Stomach smooth muscle (tissue), 2 donors: ENCODE measurements around the gene SPTAN1.
"Not testable (repeated sequence)": the region's sequence is repeated elsewhere in the genome, so short reads cannot be mapped to it uniquely, and the experiment has no call there.

Experiments used
- H3K27ac ChIP-seq: one replicate; pipeline ENCODE4 v1.7.0; 2013; ENCODE audit warnings: mild to moderate bottlenecking, low read length, inconsistent platforms
- H3K27me3 ChIP-seq, 2 donors: one replicate each; pipeline ENCODE4 v1.7.0; 2013; ENCODE audit warnings: low read length in 2 of 2; ENCODE audit not compliant: insufficient read depth in 2 of 2, control insufficient read depth in 1 of 2
- H3K36me3 ChIP-seq, 2 donors: one replicate each; pipeline ENCODE4 v1.7.0; 2013; ENCODE audit warnings: low read length in 2 of 2; ENCODE audit not compliant: control insufficient read depth in 2 of 2, insufficient read depth in 2 of 2
- H3K4me1 ChIP-seq: one replicate; pipeline ENCODE4 v1.7.0; 2013; ENCODE audit warnings: low read length; ENCODE audit not compliant: control insufficient read depth, insufficient read depth
- H3K4me3 ChIP-seq, 2 donors: one replicate each; pipeline ENCODE4 v1.7.0; 2013; ENCODE audit warnings: low read length in 2 of 2
- H3K9ac ChIP-seq, 2 donors: one replicate each; pipeline ENCODE4 v1.7.0; 2013; ENCODE audit warnings: low read length in 2 of 2, mild to moderate bottlenecking in 1 of 2
- H3K9me3 ChIP-seq, 2 donors: one replicate each; pipeline ENCODE4 v1.7.0; 2013; ENCODE audit warnings: low read length in 2 of 2; ENCODE audit not compliant: control insufficient read depth in 2 of 2
- donor health status: healthy.
- donor health status: Pancreatic carcinoma.

Gene SPTAN1

GRCh38 chr9:128640603-128641002 lies 88.2 kb downstream of the SPTAN1 start:
- no peaks in the 10 kb centered on the region for H3K9me3 ChIP-seq
- no peak overlapping the region for H3K27ac ChIP-seq
- no peak overlapping the region for H3K9ac ChIP-seq
- no peak overlapping the region for H3K4me3 ChIP-seq
- no peaks in the 10 kb centered on the region for H3K27me3 ChIP-seq
- peaks cover 7% of the 10 kb centered on the region for H3K4me1 ChIP-seq
- H3K36me3 ChIP-seq, result peaks cover 3 to 4% of the 10 kb centered on the region in 2 donors

DNA sequence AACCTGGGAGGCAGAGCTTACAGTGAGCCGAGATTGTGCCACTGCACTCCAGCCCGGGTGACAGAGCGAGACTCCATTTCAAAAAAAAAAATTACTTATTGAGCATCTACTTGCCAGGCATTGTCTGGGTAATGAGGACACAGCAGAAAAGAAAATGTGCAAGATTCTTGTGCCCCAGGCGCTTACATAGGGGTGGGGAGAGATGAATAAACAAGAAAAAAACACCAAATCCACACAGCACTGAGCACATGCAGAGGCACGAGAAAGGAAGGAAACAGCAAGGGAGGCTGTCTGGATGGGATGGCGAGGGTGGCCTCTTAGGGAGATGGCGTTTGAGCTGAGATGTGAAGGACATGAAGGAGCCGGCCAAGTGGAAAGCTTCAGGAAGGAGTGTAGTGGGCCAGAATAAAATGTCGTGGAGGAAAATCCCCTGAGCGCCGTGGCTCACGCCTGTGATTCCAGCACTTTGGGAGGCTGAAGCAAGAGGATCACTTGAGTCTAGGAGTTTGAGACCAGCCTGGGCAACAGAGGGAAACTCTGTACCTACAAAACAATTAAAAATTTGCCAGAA lies 90.4 kb downstream of the SPTAN1 start:
- Histone ChIP-seq H3K4me3 (no peak overlapping the region), H3K27ac (no peak overlapping the region), H3K9ac (no peak overlapping the region), H3K27me3 (no peaks in the 10 kb centered on the region), H3K4me1 (peaks cover 2% of the 10 kb centered on the region), H3K9me3 (no peaks in the 10 kb centered on the region), H3K36me3 (peaks cover 0 to 4% of the 10 kb centered on the region in 2 donors)

- Histone ChIP-seq H3K4me3 (no peak overlapping the region), H3K9ac (no peak overlapping the region), H3K4me1 (peaks cover 2% of the 10 kb centered on the region), H3K9me3 (no peaks in the 10 kb centered on the region), H3K27ac (no peak overlapping the region), H3K36me3 (peaks cover 0 to 4% of the 10 kb centered on the region in 2 donors), H3K27me3 (no peaks in the 10 kb centered on the region)
Measured at GRCh38 chr9:128643519-128644300, 91.3 kb downstream of the SPTAN1 start.

- not testable (repeated sequence) for H3K9ac ChIP-seq, H3K4me3 ChIP-seq, H3K4me1 ChIP-seq, H3K27me3 ChIP-seq, H3K36me3 ChIP-seq, H3K9me3 ChIP-seq, H3K27ac ChIP-seq
Measured at GRCh38 chr9:128648206-128648605, 95.8 kb downstream of the SPTAN1 start.

GRCh38 chr9:128651798-128652197 lies 99.4 kb downstream of the SPTAN1 start:
- no peak overlapping the region for H3K4me3 ChIP-seq
- H3K27me3 ChIP-seq, result no peaks in the 10 kb centered on the region
- H3K27ac ChIP-seq, result no peak overlapping the region
- no peak overlapping the region for H3K9ac ChIP-seq
- peaks cover 3% of the 10 kb centered on the region for H3K4me1 ChIP-seq
- no peaks in the 10 kb centered on the region for H3K9me3 ChIP-seq
- H3K36me3 ChIP-seq, result no peaks in the 10 kb centered on the region

DNA sequence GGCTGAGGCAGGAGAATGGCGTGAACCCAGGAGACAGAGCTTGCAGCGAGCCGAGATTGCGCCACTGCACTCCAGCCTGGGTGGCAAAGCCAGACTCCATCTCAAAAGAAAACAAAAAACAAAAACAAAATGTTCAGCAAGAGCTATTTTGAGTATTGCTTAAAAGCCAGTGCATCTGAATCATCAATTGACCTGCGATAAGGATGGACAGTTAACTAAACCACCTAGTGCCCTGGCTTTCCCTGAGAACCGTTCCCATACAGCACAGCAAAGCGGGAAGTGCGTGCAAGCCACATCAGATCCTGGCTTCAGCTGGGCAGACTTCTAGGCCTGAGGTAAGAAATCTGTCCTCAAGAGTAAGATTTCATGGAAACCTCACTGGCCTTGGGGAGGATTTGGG lies 101.5 kb downstream of the SPTAN1 start:
- H3K27me3 ChIP-seq, result no peaks in the 10 kb centered on the region
- peaks cover 3% of the 10 kb centered on the region for H3K4me1 ChIP-seq
- H3K4me3 ChIP-seq, result no peak overlapping the region
- no peak overlapping the region for H3K27ac ChIP-seq
- H3K36me3 ChIP-seq, result no peaks in the 10 kb centered on the region
- H3K9ac ChIP-seq, result no peak overlapping the region
- H3K9me3 ChIP-seq, result no peaks in the 10 kb centered on the region

DNA sequence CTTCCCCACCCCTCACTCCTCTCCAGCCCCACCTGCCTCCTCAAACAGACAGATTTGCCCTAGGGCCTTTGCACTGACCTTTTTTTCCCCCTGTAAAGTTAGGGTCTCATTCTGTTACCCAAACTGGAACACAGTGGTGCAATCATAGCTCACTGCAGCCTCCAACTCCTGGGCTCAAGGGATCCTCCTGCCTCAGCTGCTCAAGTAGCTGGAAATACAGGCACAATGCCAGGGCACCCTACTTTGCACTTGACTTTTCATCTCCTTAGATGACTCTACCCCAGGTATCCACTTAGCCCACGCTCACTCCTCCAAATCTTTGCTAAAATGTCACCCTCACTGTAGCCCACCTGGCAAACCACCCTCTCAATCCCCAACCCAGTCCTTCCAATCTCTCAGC lies 102.1 kb downstream of the SPTAN1 start:
- Histone ChIP-seq H3K4me1 (peaks cover 3% of the 10 kb centered on the region), H3K4me3 (no peak overlapping the region), H3K27me3 (no peaks in the 10 kb centered on the region), H3K9ac (no peak overlapping the region), H3K36me3 (no peaks in the 10 kb centered on the region), H3K27ac (no peak overlapping the region), H3K9me3 (no peaks in the 10 kb centered on the region)

- H3K27me3 ChIP-seq, result no peaks in the 10 kb centered on the region
- H3K9me3 ChIP-seq, result no peaks in the 10 kb centered on the region
- H3K27ac ChIP-seq, result peak within 1 kb of the TSS; percentile 99
- peaks cover 3% of the 10 kb centered on the region for H3K4me1 ChIP-seq
- H3K9ac ChIP-seq, result peak within 1 kb of the TSS; percentile 76 to 98
- peak within 1 kb of the TSS; percentile 62 to 85 for H3K4me3 ChIP-seq
- H3K36me3 ChIP-seq, result no peaks in the 10 kb centered on the region
Measured at GRCh38 chr9:128656416-128657343, 104.3 kb downstream of the SPTAN1 start, which contains the start of gene DYNC2I2. DYNC2I2 (minus strand) TSS chr9:128656847; CDS start chr9:128656726, 121 bp downstream.

DNA sequence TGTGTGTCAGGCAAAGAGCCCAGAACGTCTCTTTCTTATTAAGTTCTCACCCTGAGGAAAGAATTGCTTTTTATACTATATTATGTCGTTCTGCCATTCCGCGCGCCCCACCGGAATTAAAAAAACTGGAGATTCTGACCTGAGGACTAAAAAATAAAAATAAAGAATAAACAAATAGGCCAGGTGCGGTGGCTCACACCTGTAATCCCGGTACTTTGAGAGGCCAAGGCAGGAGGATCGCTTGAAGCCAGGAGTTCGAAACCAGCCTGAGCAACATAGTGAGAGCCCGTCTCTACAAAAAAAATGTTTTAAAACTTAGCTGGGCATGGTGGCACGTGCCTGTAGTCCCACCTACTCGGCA lies 104.9 kb downstream of the SPTAN1 start:
- Histone ChIP-seq H3K4me1 (no peaks in the 10 kb centered on the region), H3K36me3 (no peaks in the 10 kb centered on the region), H3K27me3 (no peaks in the 10 kb centered on the region), H3K27ac (peak overlapping the region; percentile 99), H3K9ac (peak overlapping the region; percentile 76 to 98), H3K4me3 (peak overlapping the region in 1 of 2 donors; percentile 85), H3K9me3 (no peaks in the 10 kb centered on the region)

DNA sequence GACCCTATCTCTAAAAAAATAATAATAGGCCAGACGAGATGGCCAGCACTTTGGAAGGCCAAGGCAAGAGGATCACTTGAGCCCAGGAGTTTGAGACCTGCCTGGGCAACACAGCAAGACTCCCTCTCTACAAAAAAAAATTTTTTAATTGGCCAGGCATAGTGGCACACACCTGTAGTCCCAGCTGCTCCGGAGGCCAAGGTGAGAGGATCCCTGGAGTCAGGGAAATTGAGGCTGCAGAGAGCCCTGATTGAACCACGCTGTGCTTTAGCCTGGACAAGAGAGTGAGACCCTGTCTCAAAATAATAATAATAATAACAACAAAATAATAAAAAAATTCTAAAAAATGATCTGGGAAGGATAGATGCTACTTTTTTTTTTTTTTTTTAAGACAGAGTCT lies 105.4 kb downstream of the SPTAN1 start:
- H3K27me3 ChIP-seq, result no peaks in the 10 kb centered on the region
- no peak overlapping the region for H3K27ac ChIP-seq
- no peaks in the 10 kb centered on the region for H3K4me1 ChIP-seq
- H3K9me3 ChIP-seq, result no peaks in the 10 kb centered on the region
- H3K4me3 ChIP-seq, result no peak overlapping the region
- H3K9ac ChIP-seq, result no peak overlapping the region
- no peaks in the 10 kb centered on the region for H3K36me3 ChIP-seq
